Measurements from ENCODE around the gene HS2ST1. TPM values are rescaled to one million over a fixed set of nuclear protein-coding genes. Genes with fewer than 3 reads are reported as not detected.
"Not testable (repeated sequence)": the region's sequence is repeated elsewhere in the genome, so short reads cannot be mapped to it uniquely, and the experiment has no call there.

Gene HS2ST1
- total RNA-seq, 3 donors from 2014 or later (not counting 1 experiment from before 2014, with no cell fraction given) = 12.5 to 18.4 (median 14.3) TPM

- no peak overlapping the region for H3K4me3 Mint-ChIP-seq
- Histone ChIP-seq H3K4me1 (ENCODE audit: control insufficient read depth, insufficient read depth, low read length) (no peaks in the 10 kb centered on the region), H3K36me3 (ENCODE audit: control insufficient read depth, insufficient read depth, low read length) (no peaks in the 10 kb centered on the region), H3K27ac (ENCODE audit: low read length) (no peak overlapping the region), H3K27me3 (ENCODE audit: control insufficient read depth, insufficient read depth, low read length) (no peaks in the 10 kb centered on the region), H3K9me3 (ENCODE audit: control insufficient read depth, insufficient read depth, low read length) (no peaks in the 10 kb centered on the region), H3K4me3 (ENCODE audit: low read length) (no peak overlapping the region)
- peaks cover 0 to 22% of the 10 kb centered on the region in 2 donors for H3K4me1 Mint-ChIP-seq
- intact Hi-C loops (cut with micrococcal nuclease) = no loop called here
- 97% methylated on average over 7 of the region's 7 CpGs for WGBS (ENCODE audit: insufficient coverage)
- ATAC-seq (no peak), DNase-seq (no peak)
- H3K27me3 Mint-ChIP-seq (ENCODE audit: low read depth in 2 of 2) = no peaks in the 10 kb centered on the region
- H3K9me3 Mint-ChIP-seq = no peaks in the 10 kb centered on the region
- no peaks in the 10 kb centered on the region for H3K36me3 Mint-ChIP-seq
- no peak for TF ChIP-seq CTCF (IDR thresholded peaks at IDR 0.05)
- no peak overlapping the region for H3K27ac Mint-ChIP-seq
Observed at GRCh38 chr1:86981482-86982213, 67.2 kb downstream of the HS2ST1 start.

- H3K9me3 ChIP-seq (ENCODE audit: control insufficient read depth, insufficient read depth, low read length); H3K36me3 Mint-ChIP-seq; intact Hi-C loops (cut with micrococcal nuclease); H3K4me3 Mint-ChIP-seq; H3K4me3 ChIP-seq (ENCODE audit: low read length); H3K36me3 ChIP-seq (ENCODE audit: control insufficient read depth, insufficient read depth, low read length); H3K27ac Mint-ChIP-seq; H3K27me3 ChIP-seq (ENCODE audit: control insufficient read depth, insufficient read depth, low read length); H3K4me1 ChIP-seq (ENCODE audit: control insufficient read depth, insufficient read depth, low read length); H3K27ac ChIP-seq (ENCODE audit: low read length); H3K9me3 Mint-ChIP-seq; H3K27me3 Mint-ChIP-seq (ENCODE audit: low read depth in 2 of 2); ATAC-seq; DNase-seq: not testable (repeated sequence)
- H3K4me1 Mint-ChIP-seq = peaks cover 0 to 13% of the 10 kb centered on the region in 2 donors
- WGBS (ENCODE audit: insufficient coverage) = over 99% methylated on average over 12 of the region's 12 CpGs
Observed at GRCh38 chr1:86983677-86984076, 69.2 kb downstream of the HS2ST1 start.

GRCh38 chr1:86987446-86987845 lies 73.0 kb downstream of the HS2ST1 start:
- Mint-ChIP-seq H3K4me1 (peaks cover 0 to 13% of the 10 kb centered on the region in 2 donors), H3K9me3 (no peaks in the 10 kb centered on the region), H3K27ac (no peak overlapping the region), H3K36me3 (no peaks in the 10 kb centered on the region), H3K4me3 (no peak overlapping the region), H3K27me3 (ENCODE audit: low read depth in 2 of 2) (no peaks in the 10 kb centered on the region)
- DNase-seq (no peak), ATAC-seq (no peak)
- TF ChIP-seq CTCF (IDR thresholded peaks at IDR 0.05) = no peak
- Histone ChIP-seq H3K27ac (ENCODE audit: low read length) (no peak overlapping the region), H3K36me3 (ENCODE audit: control insufficient read depth, insufficient read depth, low read length) (no peaks in the 10 kb centered on the region), H3K4me1 (ENCODE audit: control insufficient read depth, insufficient read depth, low read length) (no peaks in the 10 kb centered on the region), H3K9me3 (ENCODE audit: control insufficient read depth, insufficient read depth, low read length) (no peaks in the 10 kb centered on the region), H3K27me3 (ENCODE audit: control insufficient read depth, insufficient read depth, low read length) (no peaks in the 10 kb centered on the region), H3K4me3 (ENCODE audit: low read length) (no peak overlapping the region)
- intact Hi-C loops (cut with micrococcal nuclease) = no loop called here

GRCh38 chr1:86988835-86989234 lies 74.4 kb downstream of the HS2ST1 start:
- H3K27me3 ChIP-seq (ENCODE audit: control insufficient read depth, insufficient read depth, low read length) = no peaks in the 10 kb centered on the region
- no peaks in the 10 kb centered on the region for H3K36me3 ChIP-seq (ENCODE audit: control insufficient read depth, insufficient read depth, low read length)
- TF ChIP-seq CTCF (IDR thresholded peaks at IDR 0.05) = no peak
- Mint-ChIP-seq H3K36me3 (no peaks in the 10 kb centered on the region), H3K27me3 (ENCODE audit: low read depth in 2 of 2) (no peaks in the 10 kb centered on the region), H3K27ac (no peak overlapping the region), H3K9me3 (no peaks in the 10 kb centered on the region), H3K4me3 (no peak overlapping the region), H3K4me1 (peaks cover 0 to 5% of the 10 kb centered on the region in 2 donors)
- H3K4me1 ChIP-seq (ENCODE audit: control insufficient read depth, insufficient read depth, low read length) = no peaks in the 10 kb centered on the region
- ATAC-seq = no peak
- no peak overlapping the region for H3K4me3 ChIP-seq (ENCODE audit: low read length)
- no peaks in the 10 kb centered on the region for H3K9me3 ChIP-seq (ENCODE audit: control insufficient read depth, insufficient read depth, low read length)
- 93% methylated on average over 5 of the region's 7 CpGs for WGBS (ENCODE audit: insufficient coverage)
- no peak for DNase-seq
- intact Hi-C loops (cut with micrococcal nuclease) = no loop called here
- H3K27ac ChIP-seq (ENCODE audit: low read length) = no peak overlapping the region

GRCh38 chr1:86989690-86990089 lies 75.3 kb downstream of the HS2ST1 start:
- H3K36me3 ChIP-seq (ENCODE audit: control insufficient read depth, insufficient read depth, low read length); H3K27ac Mint-ChIP-seq; H3K27ac ChIP-seq (ENCODE audit: low read length); H3K27me3 Mint-ChIP-seq (ENCODE audit: low read depth in 2 of 2); H3K4me1 ChIP-seq (ENCODE audit: control insufficient read depth, insufficient read depth, low read length); H3K4me3 Mint-ChIP-seq; H3K4me1 Mint-ChIP-seq; H3K9me3 ChIP-seq (ENCODE audit: control insufficient read depth, insufficient read depth, low read length); H3K36me3 Mint-ChIP-seq; ATAC-seq; intact Hi-C loops (cut with micrococcal nuclease); H3K9me3 Mint-ChIP-seq; DNase-seq; H3K27me3 ChIP-seq (ENCODE audit: control insufficient read depth, insufficient read depth, low read length); H3K4me3 ChIP-seq (ENCODE audit: low read length): not testable (repeated sequence)
- WGBS (ENCODE audit: insufficient coverage) = 67% methylated on average over 3 of the region's 3 CpGs
